Mesothelial cell of epicardium (in vitro differentiated cells): ENCODE results near the gene EXOC4. TPM values are rescaled to one million over a fixed set of nuclear protein-coding genes. Genes with fewer than 3 reads are reported as not detected.

Source experiments
- DNase-seq, 2 experiments: peaks; one replicate each; pipeline ENCODE4 v3.0.0; 2021; ENCODE audit warnings: low spot score in 2 of 2; ENCODE audit not compliant: unreplicated experiment in 2 of 2
- H3K27ac Mint-ChIP-seq: 2 replicates; pipeline ENCODE4 v1.8.0; 2021; ENCODE audit warnings: mixed read lengths
- H3K27me3 Mint-ChIP-seq: 2 replicates; pipeline ENCODE4 v1.8.0; 2021; ENCODE audit warnings: low read depth, mixed read lengths
- H3K36me3 Mint-ChIP-seq: 2 replicates; pipeline ENCODE4 v1.8.0; 2021; ENCODE audit warnings: mixed read lengths
- H3K4me1 Mint-ChIP-seq: 2 replicates; pipeline ENCODE4 v1.8.0; 2021; ENCODE audit warnings: mixed read lengths
- H3K4me3 Mint-ChIP-seq: 2 replicates; pipeline ENCODE4 v1.8.0; 2021; ENCODE audit warnings: mild to moderate bottlenecking, moderate library complexity, mixed read lengths
- H3K9me3 Mint-ChIP-seq: 2 replicates; pipeline ENCODE4 v1.8.0; 2021; ENCODE audit warnings: mixed read lengths
- total RNA-seq: library from RNA; stranded (reverse); gene quantifications from 3 replicates; pipeline ENCODE4 v1.2.1, GENCODE V29; 2021
- TF ChIP-seq, protein P1 (sequence below): fragments of 200-600 bp; sonication (generic); IDR thresholded peaks from one replicate; pipeline ENCODE4 v1.5.0; 2021; ENCODE audit warnings: antibody characterized with exemption; ENCODE audit not compliant: unreplicated experiment

EXOC4 gene
- total RNA-seq, 1 donor from 2014 or later = 105 TPM

DNA sequence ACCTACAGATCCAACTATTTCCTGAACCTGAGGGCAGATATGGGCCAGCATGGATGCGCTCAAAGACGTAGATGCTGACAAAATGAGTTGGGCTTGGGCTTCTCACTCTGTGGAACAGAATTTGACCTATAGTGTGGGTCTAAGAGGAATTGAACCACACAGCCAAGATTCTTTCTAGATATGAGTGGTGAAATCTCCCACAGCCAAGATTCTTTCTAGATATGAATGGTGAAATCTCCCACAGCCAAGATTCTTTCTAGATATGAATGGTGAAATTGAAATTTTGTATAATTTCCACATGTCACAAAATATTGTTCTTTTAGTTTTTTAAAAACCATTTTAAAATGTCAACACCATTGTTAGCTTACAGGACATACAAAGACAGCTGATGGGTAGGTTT is 658.8 kb downstream of the EXOC4 start:
- Mint-ChIP-seq H3K27ac (no peak overlapping the region), H3K9me3 (no peaks in the 10 kb centered on the region), H3K36me3 (peaks cover under 1% of the 10 kb centered on the region), H3K27me3 (no peaks in the 10 kb centered on the region), H3K4me1 (no peaks in the 10 kb centered on the region), H3K4me3 (no peak overlapping the region)
- TF ChIP-seq, protein P1, sequence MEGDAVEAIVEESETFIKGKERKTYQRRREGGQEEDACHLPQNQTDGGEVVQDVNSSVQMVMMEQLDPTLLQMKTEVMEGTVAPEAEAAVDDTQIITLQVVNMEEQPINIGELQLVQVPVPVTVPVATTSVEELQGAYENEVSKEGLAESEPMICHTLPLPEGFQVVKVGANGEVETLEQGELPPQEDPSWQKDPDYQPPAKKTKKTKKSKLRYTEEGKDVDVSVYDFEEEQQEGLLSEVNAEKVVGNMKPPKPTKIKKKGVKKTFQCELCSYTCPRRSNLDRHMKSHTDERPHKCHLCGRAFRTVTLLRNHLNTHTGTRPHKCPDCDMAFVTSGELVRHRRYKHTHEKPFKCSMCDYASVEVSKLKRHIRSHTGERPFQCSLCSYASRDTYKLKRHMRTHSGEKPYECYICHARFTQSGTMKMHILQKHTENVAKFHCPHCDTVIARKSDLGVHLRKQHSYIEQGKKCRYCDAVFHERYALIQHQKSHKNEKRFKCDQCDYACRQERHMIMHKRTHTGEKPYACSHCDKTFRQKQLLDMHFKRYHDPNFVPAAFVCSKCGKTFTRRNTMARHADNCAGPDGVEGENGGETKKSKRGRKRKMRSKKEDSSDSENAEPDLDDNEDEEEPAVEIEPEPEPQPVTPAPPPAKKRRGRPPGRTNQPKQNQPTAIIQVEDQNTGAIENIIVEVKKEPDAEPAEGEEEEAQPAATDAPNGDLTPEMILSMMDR = no peak
- DNase-seq = no peak

DNA sequence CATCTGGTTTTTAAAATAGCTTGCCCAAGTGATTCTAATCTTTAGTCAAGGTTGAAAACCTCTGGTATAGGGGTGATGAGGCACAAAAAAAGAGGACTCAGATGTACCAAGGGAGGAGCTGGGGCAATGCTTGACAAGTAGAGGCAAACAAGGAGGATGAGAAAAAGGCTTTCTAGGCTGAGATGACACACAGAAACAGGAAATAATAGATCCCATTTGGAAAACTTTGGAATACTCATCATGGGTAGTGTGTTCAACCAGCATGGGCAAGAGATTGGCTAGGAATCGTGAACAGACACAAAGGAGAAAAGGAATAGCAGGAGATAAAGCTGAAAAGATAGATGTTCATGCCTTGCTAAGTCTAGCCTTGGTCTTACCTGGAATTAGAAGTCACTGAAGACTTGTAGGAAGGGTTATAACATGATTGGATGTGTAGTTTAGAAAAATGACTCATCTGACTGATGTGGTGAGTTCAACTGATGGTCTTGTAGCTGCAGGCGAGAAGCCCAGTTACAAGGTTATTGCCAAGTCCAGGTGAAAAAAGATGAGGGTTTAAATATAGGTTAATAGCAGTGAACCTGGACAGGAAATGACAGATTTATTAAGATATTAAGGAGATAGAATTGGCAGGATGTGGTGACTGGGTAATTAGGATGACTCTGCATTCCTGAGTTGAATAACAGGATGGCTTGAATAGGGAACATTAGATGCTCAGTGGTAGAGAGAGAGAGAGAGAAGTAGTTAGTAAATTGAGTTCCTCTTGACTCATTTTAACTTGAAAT is 660.2 kb downstream of the EXOC4 start:
- DNase-seq = no peak

DNA sequence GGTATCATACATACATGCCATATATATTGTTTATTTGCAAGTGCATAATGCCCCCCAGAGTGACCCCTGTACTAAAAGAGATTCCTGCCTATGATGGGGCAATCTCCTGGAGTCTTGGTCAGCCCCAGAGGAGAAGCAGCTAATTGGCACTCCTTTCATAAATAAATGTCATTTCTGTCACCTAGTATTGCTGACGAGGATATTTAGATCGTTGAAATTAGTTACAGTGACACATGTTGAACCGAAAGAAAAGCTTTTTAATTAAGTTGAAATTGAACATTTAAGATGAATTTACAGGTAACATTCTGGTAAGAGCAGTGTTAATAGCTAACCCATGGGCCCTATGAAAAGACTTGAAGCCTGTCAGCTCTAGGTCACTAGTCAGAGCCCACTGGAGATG is 663.7 kb downstream of the EXOC4 start:
- Mint-ChIP-seq H3K27ac (no peak overlapping the region), H3K4me1 (no peaks in the 10 kb centered on the region), H3K4me3 (no peak overlapping the region), H3K9me3 (peaks cover 27% of the 10 kb centered on the region), H3K27me3 (no peaks in the 10 kb centered on the region), H3K36me3 (peaks cover 30% of the 10 kb centered on the region)
- TF ChIP-seq, protein P1 = no peak
- DNase-seq = no peak

More for the DNA sequence above, 660.2 kb downstream of the EXOC4 start:
- no peaks in the 10 kb centered on the region for H3K4me1 Mint-ChIP-seq
- H3K27me3 Mint-ChIP-seq = no peaks in the 10 kb centered on the region
- no peak overlapping the region for H3K27ac Mint-ChIP-seq
- H3K36me3 Mint-ChIP-seq = peaks cover 4% of the 10 kb centered on the region
- H3K4me3 Mint-ChIP-seq = no peak overlapping the region
- no peaks in the 10 kb centered on the region for H3K9me3 Mint-ChIP-seq
- TF ChIP-seq, protein P1 = no peak

DNA sequence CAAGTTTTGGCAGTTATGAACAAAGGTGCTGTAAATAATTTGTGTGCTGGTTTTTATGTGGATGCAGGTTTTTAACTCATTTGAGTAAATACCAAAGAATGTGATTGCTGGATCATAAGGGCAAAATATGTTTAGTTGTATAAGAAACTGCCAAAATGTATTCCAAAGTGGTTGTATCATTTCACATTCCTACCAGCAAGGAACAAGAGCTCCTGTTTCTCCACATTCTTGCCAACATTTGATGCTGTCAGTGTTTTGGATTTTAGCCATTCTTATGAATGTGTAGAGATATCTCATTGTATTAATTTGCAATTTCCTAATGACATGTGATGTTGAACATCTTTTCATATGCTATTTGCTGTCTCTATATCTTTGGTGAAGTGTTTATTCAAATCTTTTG is 666.9 kb downstream of the EXOC4 start:
- H3K4me1 Mint-ChIP-seq = no peaks in the 10 kb centered on the region
- DNase-seq = no peak
- TF ChIP-seq, protein P1 = no peak
- no peaks in the 10 kb centered on the region for H3K27me3 Mint-ChIP-seq
- H3K36me3 Mint-ChIP-seq = peaks cover 38% of the 10 kb centered on the region
- H3K4me3 Mint-ChIP-seq = no peak overlapping the region
- no peak overlapping the region for H3K27ac Mint-ChIP-seq
- peaks cover 33% of the 10 kb centered on the region for H3K9me3 Mint-ChIP-seq

DNA sequence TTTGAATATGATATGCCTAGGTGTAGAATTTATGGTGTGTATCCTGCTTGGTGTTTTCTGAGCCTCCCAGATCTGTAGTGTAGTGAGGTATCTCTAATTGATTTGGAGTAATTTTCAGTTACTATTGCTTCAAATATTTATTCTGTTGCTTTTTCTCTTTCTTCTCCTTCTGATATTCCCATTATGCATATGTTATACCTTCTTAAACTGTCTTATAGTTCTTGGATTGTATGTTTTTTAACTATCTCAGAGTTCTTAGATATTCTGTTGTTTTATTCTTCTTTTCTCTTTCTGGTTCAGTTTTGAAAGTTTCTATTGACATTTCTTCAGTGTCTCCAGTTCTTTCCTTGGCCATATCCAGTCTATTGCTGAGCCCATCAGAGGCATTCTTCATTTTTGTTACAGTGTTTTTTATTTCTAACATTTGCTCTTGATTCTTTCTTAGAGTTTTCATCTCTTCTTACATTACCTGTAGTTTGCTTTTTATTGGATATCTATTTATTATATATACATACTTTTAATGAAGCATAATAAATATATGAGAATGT is 668.8 kb downstream of the EXOC4 start:
- peaks cover 38% of the 10 kb centered on the region for H3K36me3 Mint-ChIP-seq
- H3K4me1 Mint-ChIP-seq = no peaks in the 10 kb centered on the region
- no peaks in the 10 kb centered on the region for H3K27me3 Mint-ChIP-seq
- no peak overlapping the region for H3K4me3 Mint-ChIP-seq
- DNase-seq = no peak
- peaks cover 33% of the 10 kb centered on the region for H3K9me3 Mint-ChIP-seq
- no peak overlapping the region for H3K27ac Mint-ChIP-seq
- TF ChIP-seq, protein P1 = no peak
